ENCODE data around the gene ENGASE. TPM values are rescaled to one million over a fixed set of nuclear protein-coding genes. Genes with fewer than 3 reads are reported as not detected.

Gene ENGASE
- total and polyA plus RNA-seq, 2 of the 8 experiments (the other 6 are each of a cell fraction or from before 2014, with no cell fraction given), result 9.3 to 36.1 TPM

- Histone ChIP-seq H2AK5ac (ENCODE audit: low read depth, low read length) (no peak overlapping the region), H3K4me1 (replicated peaks in 1 of 4; ENCODE audit: control insufficient read depth in 3 of 4, insufficient read depth in 4 of 4, low read length in 3 of 4) (no peaks in the 10 kb centered on the region; a peak in 1 of 7 replicates), H2BK120ac (replicated peaks; ENCODE audit: low read depth, low read length) (no peak overlapping the region), H2BK20ac (ENCODE audit: low read length) (no peak overlapping the region), H3K56ac (replicated peaks; ENCODE audit: insufficient read length, low read depth, low read length) (no peak overlapping the region), H3K79me2 (ENCODE audit: control insufficient read depth in 1 of 2, insufficient read depth in 2 of 2, low read length in 2 of 2) (no peaks in the 10 kb centered on the region), H3K9ac (replicated peaks in 1 of 4; ENCODE audit: extremely low read depth in 1 of 4, low read depth in 3 of 4, low read length in 3 of 4) (no peak overlapping the region), H3K27ac (ENCODE audit: low read depth, low read length) (no peak overlapping the region), H4K91ac (replicated peaks; ENCODE audit: insufficient read length, low read length) (no peak overlapping the region), H3K23ac (ENCODE audit: insufficient read length) (no peak overlapping the region), H2BK12ac (ENCODE audit: low read depth, low read length) (no peak overlapping the region), H3K23me2 (ENCODE audit: low read depth, low read length) (no peaks in the 10 kb centered on the region), H2BK15ac (ENCODE audit: low read length) (no peak overlapping the region), H3K4me2 (ENCODE audit: insufficient read depth in 1 of 2, low read depth in 2 of 2, low read length in 2 of 2) (no peak overlapping the region), H2AFZ (ENCODE audit: low read length) (no peak overlapping the region), H3K27me3 (replicated peaks in 1 of 4; ENCODE audit: control insufficient read depth in 3 of 4, extremely low read depth in 1 of 4, insufficient read depth in 3 of 4, low read length in 3 of 4) (no peaks in the 10 kb centered on the region), H3K36me3 (ENCODE audit: control insufficient read depth in 2 of 4, insufficient read depth in 4 of 4, low read length in 3 of 4) (no peaks in the 10 kb centered on the region; a peak in 1 of 8 replicates), H3K9me3 (ENCODE audit: insufficient read depth in 2 of 2, low read depth in 1 of 2, low read length in 1 of 2) (no peaks in the 10 kb centered on the region), H4K20me1 (replicated peaks in 1 of 2; ENCODE audit: control insufficient read depth in 1 of 2, insufficient read depth in 2 of 2, low read length in 2 of 2) (peaks cover 4 to 12% of the 10 kb centered on the region in 2 experiments), H4K5ac (ENCODE audit: insufficient read length, low read depth, low read length) (no peak overlapping the region), H2BK5ac (ENCODE audit: low read depth, low read length) (no peak overlapping the region), H3K79me1 (ENCODE audit: low read depth, low read length) (peaks cover 3% of the 10 kb centered on the region), H3K14ac (ENCODE audit: insufficient read length) (no peak overlapping the region), H3K18ac (ENCODE audit: extremely low read depth, low read length) (no peak overlapping the region), H3K4ac (replicated peaks; ENCODE audit: insufficient read length, low read depth, low read length) (no peak overlapping the region), H3K4me3 (ENCODE audit: extremely low read depth in 1 of 4, insufficient read depth in 2 of 4, low read depth in 3 of 4, low read length in 4 of 4) (no peak overlapping the region), H4K8ac (ENCODE audit: extremely low read depth, insufficient read depth, low read length) (no peak overlapping the region)
- CTCF ChIA-PET (ENCODE audit: partially characterized antibody), result interaction anchor here (1.5 to 3.6 kb wide), 3 partner anchors 42 to 259 kb away, joined by 4 to 20 read pairs (median 4); no protein-coding TSS in a partner anchor
- TF ChIP-seq SIRT6 (IDR thresholded peaks at IDR 0.05; ENCODE audit: low read length), result no peak
- no peak for TF ChIP-seq CREB1 (IDR thresholded peaks at IDR 0.05)
- TF ChIP-seq JUN (IDR thresholded peaks at IDR 0.05; ENCODE audit: low read depth, low read length), result no peak
- no peak for TF ChIP-seq TAF1 (IDR thresholded peaks at IDR 0.05; ENCODE audit: low read depth, low read length)
- no peak for TF ChIP-seq CHD1 (IDR thresholded peaks at IDR 0.05; ENCODE audit: low read depth, low read length)
- no peak for TF ChIP-seq CBX5 (IDR thresholded peaks at IDR 0.05; ENCODE audit: low read depth, low read length)
- TF ChIP-seq SP4 (IDR thresholded peaks at IDR 0.05; ENCODE audit: low read length), result no peak
- no peak for TF ChIP-seq EP300 (IDR thresholded peaks at IDR 0.05; ENCODE audit: borderline replicate concordance in 1 of 2, low read depth in 2 of 2, low read length in 2 of 2)
- TF ChIP-seq CHD2 (IDR thresholded peaks at IDR 0.05; ENCODE audit: low read length), result no peak
- no peak for TF ChIP-seq PHF8 (conservative IDR thresholded peaks at IDR 0.05; ENCODE audit: low read depth, low read length)
- no peak for TF ChIP-seq HDAC6 (IDR thresholded peaks at IDR 0.05; ENCODE audit: low read depth, low read length)
- no peak for TF ChIP-seq RNF2 (IDR thresholded peaks at IDR 0.05; ENCODE audit: borderline replicate concordance, low read depth, low read length, missing control alignments, poor library complexity, severe bottlenecking)
- no peak for FAIRE-seq
- no peak for DNase-seq (ENCODE audit: low read depth in 1 of 2, low spot score in 2 of 2)
- POLR2A ChIA-PET (ENCODE audit: partially characterized antibody), result no interaction called here
- WGBS, 2 experiments (ENCODE audit: extremely low coverage in 1 of 2, insufficient coverage in 1 of 2, insufficient read length in 1 of 2, insufficient replicate concordance in 2 of 2, low coverage in 1 of 2, low lambda C conversion rate in 2 of 2, missing lambda C conversion rate in 1 of 2), result 100% methylated on average over 1 of the region's 1 CpG; no CpG with 5 or more reads in 1 of the 2 experiments
Measured at GRCh38 chr17:79133214-79133613, 58.6 kb downstream of the ENGASE start.
